Smooth muscle cell (in vitro differentiated cells): Measurements from ENCODE around the gene CCND1. TPM values are rescaled to one million over a fixed set of nuclear protein-coding genes. Genes with fewer than 3 reads are reported as not detected.

Experiments
- DNase-seq: peaks from one replicate; lab custom pipeline; 2025; ENCODE audit not compliant: unreplicated experiment; lab: John Stamatoyannopoulos, UW
- H2AFZ ChIP-seq: fragments of 200-600 bp; sonication (generic); 2 replicates; pipeline ENCODE4 v1.6.0; 2016; ENCODE audit warnings: antibody characterized with exemption, low read depth, mild to moderate bottlenecking
- H3F3A ChIP-seq: fragments of 200-600 bp; sonication (generic); 2 replicates; pipeline ENCODE4 v1.6.0; 2017; ENCODE audit warnings: antibody characterized with exemption, low read depth
- H3K27ac ChIP-seq: fragments of 200-600 bp; sonication (generic); 2 replicates; pipeline ENCODE4 v1.5.1; 2016; ENCODE audit warnings: low read depth, mild to moderate bottlenecking
- H3K27me3 ChIP-seq: fragments of 200-600 bp; sonication (generic); 2 replicates; pipeline ENCODE4 v1.6.1; 2016; ENCODE audit warnings: low read depth, mild to moderate bottlenecking
- H3K36me3 ChIP-seq: fragments of 200-600 bp; sonication (generic); 2 replicates; pipeline ENCODE4 v1.5.1; 2016; ENCODE audit warnings: low read depth
- H3K4me1 ChIP-seq: fragments of 200-600 bp; sonication (generic); 2 replicates; pipeline ENCODE4 v1.5.1; 2016; ENCODE audit warnings: low read depth
- H3K4me2 ChIP-seq: fragments of 200-600 bp; sonication (generic); 2 replicates; pipeline ENCODE4 v1.6.0; 2016; ENCODE audit warnings: mild to moderate bottlenecking
- H3K4me3 ChIP-seq: fragments of 200-600 bp; sonication (generic); 2 replicates; pipeline ENCODE4 v1.5.1; 2016; ENCODE audit warnings: mild to moderate bottlenecking
- H3K79me2 ChIP-seq: fragments of 200-600 bp; sonication (generic); 2 replicates; pipeline ENCODE4 v1.6.0; 2016; ENCODE audit warnings: low read depth, mild to moderate bottlenecking
- H3K9ac ChIP-seq: fragments of 200-600 bp; sonication (generic); 2 replicates; pipeline ENCODE4 v1.6.0; 2016; ENCODE audit warnings: low read depth
- H3K9me3 ChIP-seq: fragments of 200-600 bp; sonication (generic); replicated peaks from 2 replicates; pipeline ENCODE4 v1.5.1; 2016; ENCODE audit warnings: low read depth
- H4K20me1 ChIP-seq: fragments of 200-600 bp; sonication (generic); 2 replicates; pipeline ENCODE4 v1.6.0; 2016; ENCODE audit warnings: low read depth
- WGBS: methylation state at CpG from one replicate; pipeline ENCODE4 v1.1.7; 2016; ENCODE audit warnings: low lambda C conversion rate; 5-methylcytosine and 5-hydroxymethylcytosine counted together
- polyA plus RNA-seq: library from polyadenylated mRNA; unstranded; fragments of >200 nt; fragmentation: Nextera tagmentation; extraction: Ambion mirVana; gene quantifications from 2 replicates; pipeline ENCODE4 v1.2.1, GENCODE V29; 2016
- total RNA-seq: library from RNA; depleted of rRNA; stranded (reverse); fragments of >200 nt; gene quantifications from 2 replicates; pipeline ENCODE4 v1.2.3, GENCODE V29; 2014
- TF ChIP-seq, protein P1 (sequence below): fragments of 200-600 bp; sonication (generic); IDR thresholded peaks from 2 replicates; pipeline ENCODE4 v1.5.1; 2017; ENCODE audit warnings: borderline replicate concordance, mild to moderate bottlenecking, antibody characterized with exemption; ENCODE audit not compliant: insufficient read depth, poor library complexity, severe bottlenecking

The CCND1 gene
- 281 and 307 TPM in 2 replicates for total RNA-seq
- polyA plus RNA-seq = 482 and 510 TPM in 2 replicates

DNA sequence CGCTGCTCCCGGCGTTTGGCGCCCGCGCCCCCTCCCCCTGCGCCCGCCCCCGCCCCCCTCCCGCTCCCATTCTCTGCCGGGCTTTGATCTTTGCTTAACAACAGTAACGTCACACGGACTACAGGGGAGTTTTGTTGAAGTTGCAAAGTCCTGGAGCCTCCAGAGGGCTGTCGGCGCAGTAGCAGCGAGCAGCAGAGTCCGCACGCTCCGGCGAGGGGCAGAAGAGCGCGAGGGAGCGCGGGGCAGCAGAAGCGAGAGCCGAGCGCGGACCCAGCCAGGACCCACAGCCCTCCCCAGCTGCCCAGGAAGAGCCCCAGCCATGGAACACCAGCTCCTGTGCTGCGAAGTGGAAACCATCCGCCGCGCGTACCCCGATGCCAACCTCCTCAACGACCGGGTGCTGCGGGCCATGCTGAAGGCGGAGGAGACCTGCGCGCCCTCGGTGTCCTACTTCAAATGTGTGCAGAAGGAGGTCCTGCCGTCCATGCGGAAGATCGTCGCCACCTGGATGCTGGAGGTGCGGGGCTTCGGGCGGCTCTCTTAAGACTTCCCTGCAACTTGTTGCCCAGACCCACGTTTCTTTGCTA is at the start of gene CCND1:
Gene CCND1 (plus strand): TSS at position 162 of the 587 bp plus-strand sequence. CDS start 158 bp downstream, at position 320.
- peak within 1 kb of the TSS; percentile 91 for H3K27ac ChIP-seq
- no peaks in the 10 kb centered on the region for H3K36me3 ChIP-seq
- peak within 1 kb of the TSS; percentile 96 for H3K4me2 ChIP-seq
- peaks cover 42% of the 10 kb centered on the region for H3K4me1 ChIP-seq
- peak within 1 kb of the TSS; percentile 77 for H2AFZ ChIP-seq
- peak; percentile 47 for DNase-seq
- H3K79me2 ChIP-seq = peaks cover 62% of the 10 kb centered on the region
- under 1% methylated on average over 48 of the region's 49 CpGs for WGBS
- no peaks in the 10 kb centered on the region for H3K27me3 ChIP-seq
- peaks cover 16% of the 10 kb centered on the region for H3F3A ChIP-seq
- H4K20me1 ChIP-seq = peaks cover 42% of the 10 kb centered on the region
- peak within 1 kb of the TSS; percentile 93 for H3K4me3 ChIP-seq
- H3K9me3 ChIP-seq = no peaks in the 10 kb centered on the region
- TF ChIP-seq, protein P1, sequence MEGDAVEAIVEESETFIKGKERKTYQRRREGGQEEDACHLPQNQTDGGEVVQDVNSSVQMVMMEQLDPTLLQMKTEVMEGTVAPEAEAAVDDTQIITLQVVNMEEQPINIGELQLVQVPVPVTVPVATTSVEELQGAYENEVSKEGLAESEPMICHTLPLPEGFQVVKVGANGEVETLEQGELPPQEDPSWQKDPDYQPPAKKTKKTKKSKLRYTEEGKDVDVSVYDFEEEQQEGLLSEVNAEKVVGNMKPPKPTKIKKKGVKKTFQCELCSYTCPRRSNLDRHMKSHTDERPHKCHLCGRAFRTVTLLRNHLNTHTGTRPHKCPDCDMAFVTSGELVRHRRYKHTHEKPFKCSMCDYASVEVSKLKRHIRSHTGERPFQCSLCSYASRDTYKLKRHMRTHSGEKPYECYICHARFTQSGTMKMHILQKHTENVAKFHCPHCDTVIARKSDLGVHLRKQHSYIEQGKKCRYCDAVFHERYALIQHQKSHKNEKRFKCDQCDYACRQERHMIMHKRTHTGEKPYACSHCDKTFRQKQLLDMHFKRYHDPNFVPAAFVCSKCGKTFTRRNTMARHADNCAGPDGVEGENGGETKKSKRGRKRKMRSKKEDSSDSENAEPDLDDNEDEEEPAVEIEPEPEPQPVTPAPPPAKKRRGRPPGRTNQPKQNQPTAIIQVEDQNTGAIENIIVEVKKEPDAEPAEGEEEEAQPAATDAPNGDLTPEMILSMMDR = no peak
- peak within 1 kb of the TSS; percentile 98 for H3K9ac ChIP-seq

DNA sequence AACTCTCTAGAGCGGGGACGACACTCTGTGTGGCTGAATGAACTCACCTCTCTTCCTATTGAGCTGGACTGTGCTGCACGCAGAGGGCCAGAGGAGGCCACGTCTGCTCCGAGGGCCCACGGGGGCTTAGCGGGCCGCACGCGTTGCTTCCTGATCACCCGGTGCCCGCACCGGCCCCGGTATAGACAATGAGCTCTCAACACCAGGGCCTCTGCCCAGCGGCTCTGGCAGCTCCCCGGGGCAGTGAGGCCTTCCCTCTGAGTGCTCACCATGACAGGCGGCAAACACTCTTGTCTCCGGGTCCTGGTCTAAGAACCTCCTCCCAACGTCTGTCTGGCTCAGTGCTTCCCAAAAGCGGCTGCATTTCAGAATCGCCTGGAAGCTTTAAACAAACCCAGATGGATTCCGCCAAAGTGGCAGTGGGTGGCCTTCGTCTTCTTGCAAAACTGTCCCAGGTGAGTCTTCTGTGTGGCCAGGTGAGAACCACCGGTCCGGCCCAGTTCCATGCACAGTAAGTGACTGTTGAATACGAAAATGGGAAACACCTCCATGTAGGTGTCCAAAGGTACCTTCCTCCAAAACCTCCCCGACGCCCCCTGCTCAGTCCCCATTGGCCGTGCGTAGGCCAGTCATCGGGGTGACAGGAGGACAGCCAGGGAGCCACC is 47.8 kb upstream of the CCND1 start:
- H2AFZ ChIP-seq = no peak overlapping the region
- WGBS = 95% methylated on average over 31 of the region's 31 CpGs
- H3F3A ChIP-seq = no peaks in the 10 kb centered on the region
- H3K27ac ChIP-seq = no peak overlapping the region
- H3K27me3 ChIP-seq = no peaks in the 10 kb centered on the region
- H3K79me2 ChIP-seq = no peaks in the 10 kb centered on the region
- no peak for DNase-seq
- H3K9me3 ChIP-seq = no peaks in the 10 kb centered on the region
- TF ChIP-seq, protein P1 = no peak
- no peaks in the 10 kb centered on the region for H3K36me3 ChIP-seq
- no peak overlapping the region for H3K9ac ChIP-seq
- no peak overlapping the region for H3K4me2 ChIP-seq
- H3K4me1 ChIP-seq = no peaks in the 10 kb centered on the region
- no peak overlapping the region for H3K4me3 ChIP-seq
- no peaks in the 10 kb centered on the region for H4K20me1 ChIP-seq

DNA sequence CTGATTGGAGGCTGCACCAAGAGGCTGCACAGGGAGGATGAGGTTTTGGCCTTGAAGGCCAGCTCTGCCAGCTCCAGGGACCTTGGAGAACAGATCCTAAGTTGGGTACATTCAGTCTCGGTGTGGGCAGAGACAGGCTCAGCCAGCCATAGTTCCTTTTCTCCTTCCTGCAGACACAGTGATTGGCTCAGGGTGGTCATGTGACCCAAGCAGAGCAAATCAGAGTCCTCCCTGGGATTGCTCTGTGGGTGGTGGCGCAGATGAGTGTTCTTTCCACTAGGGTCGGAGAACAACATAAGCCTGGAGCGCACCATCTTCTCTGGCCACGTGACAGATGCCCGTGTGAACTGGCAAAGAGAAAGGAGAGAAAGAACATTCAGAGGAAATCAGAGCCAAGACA is 47.1 kb upstream of the CCND1 start:
- Histone ChIP-seq H3K9ac (no peak overlapping the region), H3K4me3 (no peak overlapping the region), H3K4me2 (no peak overlapping the region), H3K9me3 (no peaks in the 10 kb centered on the region), H3K36me3 (no peaks in the 10 kb centered on the region), H3F3A (no peaks in the 10 kb centered on the region), H3K4me1 (no peaks in the 10 kb centered on the region), H3K27me3 (no peaks in the 10 kb centered on the region), H4K20me1 (no peaks in the 10 kb centered on the region), H3K79me2 (no peaks in the 10 kb centered on the region), H3K27ac (no peak overlapping the region), H2AFZ (no peak overlapping the region)
- DNase-seq = no peak
- 96% methylated on average over 6 of the region's 6 CpGs for WGBS
- TF ChIP-seq, protein P1 = no peak
